Measurements from ENCODE around the gene HNRNPC.
"Not testable (repeated sequence)": the region's sequence is repeated elsewhere in the genome, so short reads cannot be mapped to it uniquely, and the experiment has no call there.

The HNRNPC gene

DNA sequence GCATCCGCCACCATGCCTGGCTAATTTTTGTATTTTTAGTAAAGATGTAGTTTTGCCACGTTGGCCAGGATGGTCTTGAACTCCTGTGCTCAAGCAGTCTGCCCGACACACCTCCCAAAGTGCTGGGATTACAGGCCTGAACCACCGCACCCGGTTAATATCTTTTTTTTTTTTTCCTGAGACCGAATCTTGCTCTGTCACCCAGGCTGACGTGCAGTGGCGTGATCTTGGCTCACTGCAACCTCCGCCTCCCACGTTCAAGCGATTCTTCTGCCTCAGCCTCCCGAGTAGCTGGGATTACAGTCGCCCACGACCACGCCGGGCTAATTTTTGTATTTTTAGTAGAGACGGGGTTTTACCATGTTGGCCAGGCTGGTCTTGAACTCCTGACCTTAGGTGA, 3.4 kb upstream of the HNRNPC start:
- DNase-seq, result not testable (repeated sequence)

DNA sequence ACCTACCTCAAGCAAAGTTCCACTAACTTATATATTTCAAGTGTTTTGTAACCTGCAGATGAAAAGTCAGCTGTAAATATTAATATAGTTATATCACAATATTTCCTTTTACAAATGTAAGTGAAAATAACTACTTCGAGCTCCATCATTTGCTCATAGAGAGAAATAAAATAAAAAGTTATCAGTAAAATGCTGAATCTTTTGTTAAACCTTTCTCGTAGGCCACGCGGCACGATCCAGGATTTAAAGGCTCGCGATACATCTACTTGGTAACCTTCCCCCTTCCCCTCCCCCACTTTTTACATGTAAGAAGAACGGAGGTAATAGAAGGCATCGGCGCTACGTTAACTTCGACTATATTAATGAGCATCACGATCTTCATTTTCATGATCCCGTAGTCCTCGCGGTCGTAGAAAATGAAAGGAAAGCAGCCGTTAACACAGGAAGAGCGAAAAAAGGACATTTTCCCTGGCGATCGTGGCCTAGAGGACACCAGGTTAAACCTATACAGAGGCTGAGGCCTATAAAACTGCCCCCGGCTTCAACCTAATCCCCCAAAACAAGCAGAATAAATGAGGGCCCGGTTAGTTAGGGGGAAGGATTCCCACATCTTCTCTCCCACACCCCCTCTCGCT, 508 bp downstream of the HNRNPC start:
- DNase-seq, result peak in 6 of 58 donors; percentile 3 to 35 (median 19)

DNA sequence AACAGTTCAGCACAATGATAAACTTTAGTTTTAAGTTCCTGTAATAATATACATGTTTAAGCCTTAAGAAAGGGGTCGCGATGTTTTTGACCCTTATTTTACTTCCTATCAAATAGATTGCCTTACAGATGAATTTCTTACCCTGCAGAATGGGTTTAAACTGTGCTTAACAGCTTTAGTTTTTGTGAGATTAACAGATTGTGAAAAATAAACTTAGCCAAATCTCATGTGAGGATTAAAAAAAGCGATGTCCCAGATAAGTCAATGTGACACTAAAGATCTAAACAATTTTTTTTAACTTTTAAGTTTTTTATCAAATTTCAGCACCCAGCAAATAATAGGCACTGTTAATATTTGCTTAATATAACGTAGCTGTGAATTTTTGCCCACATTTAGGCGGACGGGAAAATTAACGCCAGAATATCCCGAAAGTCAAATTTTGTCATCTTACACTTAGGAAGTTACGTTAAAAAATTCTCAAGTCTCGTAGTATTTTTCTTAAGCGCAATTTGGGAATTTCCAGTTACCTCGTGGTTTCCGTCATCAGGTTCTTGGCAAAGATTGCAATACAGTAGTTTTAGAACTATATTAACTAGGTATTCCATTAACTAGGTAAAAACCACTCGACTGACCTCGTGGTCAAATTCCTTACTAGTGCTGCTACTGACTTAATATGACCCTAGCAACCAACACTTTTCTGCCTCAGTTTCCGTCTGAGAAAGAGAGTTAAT, 1.2 kb downstream of the HNRNPC start:
- no peak for DNase-seq

DNA sequence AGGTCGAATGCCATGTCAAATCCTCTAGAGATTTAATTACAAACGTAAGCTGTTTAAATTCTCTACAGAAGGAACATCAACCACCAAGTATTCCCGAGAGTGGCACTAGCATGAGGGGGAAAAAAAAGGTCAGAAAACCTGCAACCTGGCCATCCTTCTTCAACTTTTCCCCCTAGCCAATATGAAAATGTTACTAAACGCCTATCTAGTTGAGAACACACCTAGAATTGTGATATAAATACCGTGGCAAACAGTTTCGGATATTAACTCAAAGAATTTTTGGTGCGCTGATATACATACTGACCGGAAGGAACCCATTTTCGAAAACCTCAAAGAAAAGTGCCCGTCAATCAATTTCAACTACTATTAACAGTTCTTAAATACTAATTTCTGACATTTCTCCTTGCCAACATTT, 1.8 kb downstream of the HNRNPC start:
- no peak for DNase-seq

DNA sequence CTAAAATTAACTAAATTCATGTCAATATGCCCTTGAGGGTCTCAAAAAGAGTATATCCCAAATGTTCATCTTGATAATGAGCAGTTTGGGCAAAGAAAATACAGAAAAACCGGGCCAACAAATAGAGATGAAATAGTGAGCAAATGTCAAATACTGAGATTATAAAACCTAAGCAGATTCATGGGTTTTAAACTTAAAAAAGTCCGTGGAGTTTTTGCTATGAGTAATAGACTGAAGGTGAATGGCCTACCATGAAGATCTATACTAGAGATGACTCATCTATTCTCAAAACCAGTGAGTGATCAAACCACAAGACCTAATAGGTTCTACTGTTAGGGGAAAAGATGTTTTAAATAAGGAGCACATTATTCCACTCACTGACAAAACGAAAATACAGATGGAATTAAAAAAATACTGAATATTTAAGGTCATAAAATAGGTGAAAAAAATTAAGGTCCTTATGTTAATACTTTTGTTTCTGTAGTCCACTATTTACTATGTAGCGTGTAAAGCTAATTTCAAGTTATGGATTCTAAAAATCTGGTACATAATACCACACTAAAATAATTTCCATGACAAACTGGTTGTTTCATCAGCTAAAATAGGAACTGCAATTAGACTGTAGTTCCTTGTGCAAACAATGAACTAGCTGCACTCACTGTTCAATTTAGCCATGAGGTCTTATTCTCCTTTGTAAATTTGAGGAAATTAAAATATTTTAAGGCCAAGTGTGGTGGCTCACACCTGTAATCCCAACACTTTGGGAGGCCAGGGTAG, 5.0 kb downstream of the HNRNPC start:
- no peak for DNase-seq

GRCh38 chr14:21263284-21264024, 5.8 kb downstream of the HNRNPC start:
- no peak for DNase-seq

- DNase-seq, result no peak
Observed at GRCh38 chr14:21262410-21262809, 6.8 kb downstream of the HNRNPC start.

GRCh38 chr14:21261824-21262223, 7.4 kb downstream of the HNRNPC start:
- no peak for DNase-seq

DNA sequence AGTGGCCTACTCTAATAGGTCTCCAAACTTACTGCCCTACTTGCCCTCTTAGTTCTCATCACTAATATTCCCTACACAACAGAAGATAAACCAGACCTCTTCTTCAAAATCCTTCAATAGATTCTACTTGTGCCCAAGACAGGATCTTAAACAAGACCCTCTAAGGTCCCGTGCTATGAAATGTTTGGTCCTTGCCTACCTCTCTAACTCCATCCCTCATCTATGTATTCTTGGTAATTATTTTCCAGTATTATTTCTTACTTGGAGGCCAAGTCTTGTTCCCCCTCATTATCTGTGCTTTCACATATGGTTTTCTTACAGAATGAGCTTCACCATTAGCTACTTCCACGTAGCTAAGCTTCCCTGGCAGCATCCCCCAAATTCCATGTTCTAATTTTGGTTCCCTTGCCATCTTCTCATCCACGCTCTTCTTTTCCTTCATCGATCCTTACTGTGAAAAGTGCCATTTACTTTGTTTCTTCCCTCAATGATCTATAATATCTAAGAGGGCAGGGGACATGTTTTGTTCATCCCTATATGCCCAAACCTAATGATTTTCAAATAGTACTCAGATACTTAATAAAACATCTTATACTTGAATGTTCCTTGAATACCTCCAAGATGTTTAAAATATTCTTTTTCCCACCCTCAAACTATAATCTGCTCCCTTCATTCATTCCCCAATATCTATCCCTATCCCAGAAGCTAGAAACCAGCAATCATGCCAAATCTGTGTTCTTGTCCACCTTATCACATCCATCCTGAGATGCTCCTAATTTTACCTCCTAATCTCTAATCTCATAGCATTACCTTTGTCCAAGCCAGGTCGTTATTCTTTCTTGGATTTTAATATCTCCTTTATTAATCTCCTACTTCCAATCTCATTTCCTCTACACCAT, 10.1 kb downstream of the HNRNPC start:
- DNase-seq, result no peak

DNA sequence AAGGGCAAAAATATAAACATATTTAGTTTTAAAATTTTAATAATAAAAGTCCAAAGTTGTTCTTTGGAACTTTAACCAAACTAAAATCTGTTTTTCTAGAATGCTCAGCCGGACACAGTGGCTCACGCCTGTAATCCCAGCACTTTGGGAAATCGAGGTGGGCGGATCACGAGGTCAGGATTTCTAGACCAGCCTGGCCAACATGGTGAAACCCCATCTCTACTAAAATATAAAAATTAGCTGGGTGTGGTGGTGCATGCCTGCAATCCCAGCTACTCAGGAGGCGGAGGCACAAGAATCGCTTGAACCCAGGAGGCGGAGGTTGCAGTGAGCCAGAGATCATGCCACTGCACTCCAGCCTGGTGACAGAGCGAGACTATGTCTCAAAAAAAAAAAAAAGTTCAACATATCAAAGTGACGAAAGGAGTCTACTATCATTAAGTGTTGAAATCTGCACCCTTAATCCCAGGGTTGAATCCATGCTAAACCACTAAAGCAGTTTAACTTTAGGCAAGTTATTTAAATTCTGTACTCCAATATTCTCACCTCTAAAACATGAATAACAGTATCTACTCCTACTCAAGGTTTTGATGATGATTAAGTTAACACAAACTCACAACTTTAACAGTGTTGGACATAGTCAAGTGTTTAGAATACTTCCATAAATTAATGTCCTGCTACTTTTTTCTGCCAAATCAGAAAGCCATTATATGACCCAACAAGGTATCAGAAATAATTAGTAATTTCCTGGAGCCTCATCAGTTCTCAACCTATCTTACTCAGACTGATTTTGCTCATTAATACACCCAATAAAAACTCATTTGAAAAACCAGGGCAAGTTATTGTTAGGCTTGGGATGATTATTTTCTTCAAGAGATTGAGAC, 11.0 kb downstream of the HNRNPC start:
- no peak for DNase-seq

DNA sequence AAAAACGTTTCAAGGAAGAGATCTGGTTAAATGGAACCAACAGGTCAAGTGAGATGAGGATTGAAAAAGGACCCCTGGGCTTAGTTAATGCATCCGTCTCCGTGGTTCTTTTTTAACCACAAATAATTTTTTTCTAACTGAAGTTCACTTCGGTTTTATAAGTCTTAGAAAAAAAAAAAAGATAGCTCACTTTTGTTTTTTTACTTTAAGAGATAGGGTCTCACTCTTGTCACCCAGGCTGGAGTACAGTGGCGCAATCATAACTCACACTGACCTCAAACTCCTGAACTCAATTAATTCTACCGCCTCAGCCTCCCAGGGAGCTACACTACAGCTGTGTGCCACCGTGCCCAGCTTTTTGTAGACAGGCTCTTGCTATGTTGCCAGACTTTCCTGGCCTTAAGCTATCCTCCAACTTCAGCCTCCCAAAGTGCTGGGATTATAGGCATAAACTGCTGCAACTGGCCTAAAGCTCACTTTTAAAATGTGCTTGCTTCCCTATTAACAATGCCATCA, 11.8 kb downstream of the HNRNPC start:
- no peak for DNase-seq

DNA sequence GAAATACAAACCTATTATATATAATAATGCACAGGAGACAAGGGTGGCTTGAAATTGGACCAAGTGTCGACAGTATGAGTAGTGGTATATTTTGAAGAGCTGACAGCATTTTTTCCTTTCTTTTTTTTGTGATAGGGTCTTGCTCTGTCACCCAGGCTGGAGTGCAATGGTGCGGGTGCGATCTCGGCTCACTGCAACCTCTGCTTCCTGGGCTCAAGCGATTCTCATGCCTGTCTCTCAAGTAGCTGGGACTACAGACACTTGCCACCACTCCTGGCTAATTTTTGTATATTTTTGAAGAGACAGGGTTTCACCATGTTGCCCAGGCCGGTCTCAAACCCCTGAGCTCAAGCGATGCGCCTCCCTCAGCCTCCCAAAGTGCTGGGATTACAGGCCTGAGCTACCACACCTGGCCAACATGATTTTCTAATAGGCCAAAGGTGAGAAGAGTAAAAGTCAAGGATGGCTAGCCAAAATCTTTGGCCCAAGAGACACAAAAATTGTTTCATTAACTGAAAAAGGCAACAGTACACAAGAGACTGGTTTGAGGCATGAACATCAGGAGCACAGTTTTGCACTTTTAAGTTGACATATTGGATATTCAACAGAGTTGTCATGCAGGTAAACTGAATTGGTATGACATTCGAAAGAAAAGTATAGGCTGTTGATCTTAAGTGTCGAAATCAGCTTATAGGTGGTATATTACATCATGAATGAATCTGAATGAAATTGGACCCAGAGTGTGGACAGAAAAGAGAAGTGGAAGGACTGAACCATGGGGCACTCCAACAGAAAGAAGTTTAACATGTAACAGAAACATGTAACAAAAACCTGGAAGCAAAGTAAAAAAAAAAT, 12.5 kb downstream of the HNRNPC start:
- no peak for DNase-seq

GRCh38 chr14:21256102-21256447, 13.2 kb downstream of the HNRNPC start:
- DNase-seq, result not testable (repeated sequence)

- no peak for DNase-seq
Observed at GRCh38 chr14:21255385-21256101, 13.7 kb downstream of the HNRNPC start.

DNA sequence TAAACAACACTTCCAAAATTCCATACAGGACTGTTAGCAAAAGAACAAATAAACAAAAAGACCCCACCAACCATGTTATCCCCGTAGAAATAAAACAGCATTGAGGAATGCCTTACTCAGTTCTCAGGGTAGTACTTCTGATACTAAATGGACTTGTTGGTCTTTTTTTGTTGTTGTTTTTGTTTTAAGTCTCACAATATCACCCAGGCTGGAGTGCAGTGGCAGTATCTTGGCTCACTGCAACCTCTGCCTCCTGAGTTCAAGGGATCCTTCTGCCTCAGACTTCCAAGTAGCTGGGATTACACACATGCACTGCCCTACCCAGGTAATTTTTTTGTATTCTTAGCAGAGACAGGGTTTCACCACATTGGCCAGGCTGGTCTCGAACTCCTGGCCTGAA, 17.1 kb downstream of the HNRNPC start:
- no peak for DNase-seq

DNA sequence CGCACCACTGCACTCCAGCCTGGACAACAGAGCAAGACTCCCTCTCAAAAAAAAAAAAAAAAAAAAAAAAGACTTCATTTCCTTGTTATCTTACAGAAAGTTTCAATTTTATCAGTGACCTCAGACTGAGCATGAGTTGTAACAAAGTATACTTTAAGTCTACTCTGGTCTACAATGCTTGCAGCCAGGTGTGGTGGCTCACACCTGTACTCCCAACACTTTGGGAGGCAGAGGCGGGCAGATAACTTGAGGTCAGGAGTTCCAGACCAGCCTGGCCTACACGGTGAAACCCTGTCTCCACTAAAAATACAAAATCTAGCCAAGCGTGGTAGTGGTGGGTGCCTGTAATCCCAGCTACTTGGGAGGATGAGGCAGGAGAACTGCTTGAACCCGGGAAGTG, 18.0 kb downstream of the HNRNPC start:
- no peak for DNase-seq

GRCh38 chr14:21248739-21249411, 20.4 kb downstream of the HNRNPC start:
- no peak for DNase-seq

Data from anterior cingulate cortex (tissue), 58 donors.